HepG2 (cell line): ENCODE data around the gene PHLPP2. TPM values are rescaled to one million over a fixed set of nuclear protein-coding genes. Genes with fewer than 3 reads are reported as not detected.

Experiments
- AGO2 ChIP-seq: fragments of 200-400 bp; formaldehyde crosslinking; optimal IDR thresholded peaks from 2 replicates; pipeline ENCODE3; 2017; ENCODE audit warnings: mild to moderate bottlenecking, low read depth, low read length, moderate library complexity
- FOXJ3 ChIP-seq: sonication (generic); formaldehyde crosslinking; IDR thresholded peaks from 2 replicates; pipeline ENCODE4 v1.4.0; 2020; ENCODE audit warnings: missing genetic modification reagents, mild to moderate bottlenecking, borderline replicate concordance
- GPN1 ChIP-seq: sonication (generic); formaldehyde crosslinking; IDR thresholded peaks from 2 replicates; pipeline ENCODE4 v1.5.1; 2020; ENCODE audit warnings: missing genetic modification reagents, borderline replicate concordance
- HMGA1 ChIP-seq: sonication (generic); formaldehyde crosslinking; conservative IDR thresholded peaks from 2 replicates; pipeline ENCODE4 v1.4.0; 2020; ENCODE audit warnings: missing genetic modification reagents
- ISL2 ChIP-seq: sonication (generic); formaldehyde crosslinking; IDR thresholded peaks from 2 replicates; pipeline ENCODE4 v1.5.0; 2020; ENCODE audit warnings: missing genetic modification reagents
- MLLT10 ChIP-seq: sonication (generic); formaldehyde crosslinking; IDR thresholded peaks from 2 replicates; pipeline ENCODE4 v1.4.0; 2020; ENCODE audit warnings: missing genetic modification reagents
- NFYC ChIP-seq: IDR thresholded peaks from 2 replicates; pipeline ENCODE4 v1.6.1; 2016; ENCODE audit warnings: missing genetic modification reagents, missing compliant biosample characterization
- NKX3-1 ChIP-seq: sonication (generic); formaldehyde crosslinking; IDR thresholded peaks from 2 replicates; pipeline ENCODE4 v1.5.0; 2020; ENCODE audit warnings: missing genetic modification reagents
- ONECUT2 ChIP-seq: sonication (generic); formaldehyde crosslinking; IDR thresholded peaks from 2 replicates; pipeline ENCODE4 v1.4.0; 2020; ENCODE audit warnings: missing genetic modification reagents
- PAXIP1 ChIP-seq: sonication (generic); formaldehyde crosslinking; conservative IDR thresholded peaks from 2 replicates; pipeline ENCODE4 v1.4.0; 2020; ENCODE audit warnings: mild to moderate bottlenecking, missing genetic modification reagents, moderate library complexity
- PBX2 ChIP-seq: IDR thresholded peaks from 2 replicates; pipeline ENCODE4 v1.6.1; 2016; ENCODE audit warnings: control low read depth
- SOX13 ChIP-seq, 3 experiments: fragments of 450-650 bp in 1 of 3; sonication (generic) in 1 of 3; formaldehyde crosslinking in 1 of 3; IDR thresholded peaks in 2 of 3; conservative IDR thresholded peaks in 1 of 3; 2 replicates each; pipeline versions ENCODE4 v1.5.0 to v1.6.1; 2016 to 2020; ENCODE audit warnings: antibody characterized with exemption in 1 of 3, mild to moderate bottlenecking in 1 of 3, missing compliant biosample characterization in 1 of 3, missing genetic modification reagents in 1 of 3, moderate library complexity in 1 of 3
- ZBTB44 ChIP-seq: sonication (generic); formaldehyde crosslinking; IDR thresholded peaks from 2 replicates; pipeline ENCODE4 v1.4.0; 2020; ENCODE audit warnings: missing genetic modification reagents
- ZMYM3 ChIP-seq: sonication (generic); formaldehyde crosslinking; IDR thresholded peaks from 2 replicates; pipeline ENCODE4 v1.5.1; 2020; ENCODE audit warnings: mild to moderate bottlenecking, missing genetic modification reagents
- ZNF446 ChIP-seq: sonication (generic); formaldehyde crosslinking; IDR thresholded peaks from 2 replicates; pipeline ENCODE4 v1.5.0; 2020; ENCODE audit warnings: mild to moderate bottlenecking, missing genetic modification reagents
- ZNF468 ChIP-seq: sonication (generic); formaldehyde crosslinking; IDR thresholded peaks from 2 replicates; pipeline ENCODE4 v1.8.0; 2022; ENCODE audit warnings: mild to moderate bottlenecking, moderate library complexity, missing genetic modification reagents
- ZNF484 ChIP-seq: sonication (generic); formaldehyde crosslinking; IDR thresholded peaks from 2 replicates; pipeline ENCODE4 v1.5.1; 2020; ENCODE audit warnings: mild to moderate bottlenecking, low read depth, missing genetic modification reagents, borderline replicate concordance
- ZNF672 ChIP-seq: sonication (generic); formaldehyde crosslinking; IDR thresholded peaks from 2 replicates; pipeline ENCODE4 v1.8.1; 2022; ENCODE audit warnings: missing genetic modification reagents
- ZSCAN21 ChIP-seq: sonication (generic); formaldehyde crosslinking; IDR thresholded peaks from 2 replicates; pipeline ENCODE4 v1.8.0; 2022; ENCODE audit warnings: mild to moderate bottlenecking, missing genetic modification reagents, moderate library complexity, borderline replicate concordance
- polyA plus RNA-seq, 8 experiments: library from polyadenylated mRNA; depleted of rRNA in 3 of 8; stranded (reverse) in 7 of 8; unstranded in 1 of 8; fragments of >200 nt; fragmentation: Illumina TruSeq in 4 of 8; extraction: Trizol in 4 of 8; gene quantifications; 2 replicates each; pipeline versions ENCODE4 v1.2.1 to v1.2.3, GENCODE V29; 2011 to 2016; ENCODE audit warnings: low read depth in 4 of 8, missing spikeins in 1 of 8, mixed read lengths in 1 of 8; ENCODE audit not compliant: insufficient read depth in 1 of 8
- total RNA-seq, 5 experiments: library from RNA; depleted of rRNA; stranded (reverse); fragments of >200 nt; fragmentation: Illumina TruSeq; extraction: Trizol; gene quantifications; 2 replicates each; pipeline ENCODE4 v1.2.3, GENCODE V29; 2016; ENCODE audit warnings: low read depth in 1 of 5
- TF ChIP-seq, protein P1 (sequence below): sonication (generic); formaldehyde crosslinking; IDR thresholded peaks from 2 replicates; pipeline ENCODE4 v1.5.0; 2020; ENCODE audit warnings: missing genetic modification reagents
- TF ChIP-seq, protein P2 (sequence below): sonication (generic); formaldehyde crosslinking; IDR thresholded peaks from 2 replicates; pipeline ENCODE4 v1.4.0; 2020; ENCODE audit warnings: missing genetic modification reagents

PHLPP2 gene
- total and polyA plus RNA-seq, 2 of the 13 experiments (the other 11 are each of a cell fraction or from before 2014, with no cell fraction given) = 8.9 TPM

GRCh38 chr16:71670537-71670936, 54.0 kb downstream of the PHLPP2 start (continued):
- no peak for TF ChIP-seq ZBTB44 (CRISPR knock-in tag)
- TF ChIP-seq MLLT10 = no peak
- TF ChIP-seq ONECUT2 (CRISPR knock-in tag) = no peak
- no peak for TF ChIP-seq ZNF672
- no peak for TF ChIP-seq NKX3-1
- no peak for TF ChIP-seq GPN1
- TF ChIP-seq SOX13 (IDR thresholded peaks at IDR 0.05) = peak; percentile 68; the same call in 1 of the 2 replicates
- peak in 1 of 2 experiments; percentile 25; a peak in 1 of 4 replicates for TF ChIP-seq SOX13 (CRISPR knock-in tag; conservative IDR thresholded peaks at IDR 0.05 in 1 of 2, IDR thresholded peaks at IDR 0.05 in 1 of 2)
- TF ChIP-seq FOXJ3 (CRISPR knock-in tag) = no peak
- no peak for TF ChIP-seq NFYC (CRISPR knock-in tag)
- no peak for TF ChIP-seq PBX2 (CRISPR knock-in tag)
- TF ChIP-seq PAXIP1 = peak; percentile 90
- 0 out of 2 replicates have a peak, but pooled peaks have one; percentile 20 for TF ChIP-seq ZSCAN21 (CRISPR knock-in tag)
- TF ChIP-seq, protein P1, sequence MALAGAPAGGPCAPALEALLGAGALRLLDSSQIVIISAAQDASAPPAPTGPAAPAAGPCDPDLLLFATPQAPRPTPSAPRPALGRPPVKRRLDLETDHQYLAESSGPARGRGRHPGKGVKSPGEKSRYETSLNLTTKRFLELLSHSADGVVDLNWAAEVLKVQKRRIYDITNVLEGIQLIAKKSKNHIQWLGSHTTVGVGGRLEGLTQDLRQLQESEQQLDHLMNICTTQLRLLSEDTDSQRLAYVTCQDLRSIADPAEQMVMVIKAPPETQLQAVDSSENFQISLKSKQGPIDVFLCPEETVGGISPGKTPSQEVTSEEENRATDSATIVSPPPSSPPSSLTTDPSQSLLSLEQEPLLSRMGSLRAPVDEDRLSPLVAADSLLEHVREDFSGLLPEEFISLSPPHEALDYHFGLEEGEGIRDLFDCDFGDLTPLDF (CRISPR knock-in tag) = no peak
- TF ChIP-seq ZNF468 (CRISPR knock-in tag) = no peak
- no peak for TF ChIP-seq ISL2
- TF ChIP-seq HMGA1 (CRISPR knock-in tag) = no peak
- TF ChIP-seq, protein P2, sequence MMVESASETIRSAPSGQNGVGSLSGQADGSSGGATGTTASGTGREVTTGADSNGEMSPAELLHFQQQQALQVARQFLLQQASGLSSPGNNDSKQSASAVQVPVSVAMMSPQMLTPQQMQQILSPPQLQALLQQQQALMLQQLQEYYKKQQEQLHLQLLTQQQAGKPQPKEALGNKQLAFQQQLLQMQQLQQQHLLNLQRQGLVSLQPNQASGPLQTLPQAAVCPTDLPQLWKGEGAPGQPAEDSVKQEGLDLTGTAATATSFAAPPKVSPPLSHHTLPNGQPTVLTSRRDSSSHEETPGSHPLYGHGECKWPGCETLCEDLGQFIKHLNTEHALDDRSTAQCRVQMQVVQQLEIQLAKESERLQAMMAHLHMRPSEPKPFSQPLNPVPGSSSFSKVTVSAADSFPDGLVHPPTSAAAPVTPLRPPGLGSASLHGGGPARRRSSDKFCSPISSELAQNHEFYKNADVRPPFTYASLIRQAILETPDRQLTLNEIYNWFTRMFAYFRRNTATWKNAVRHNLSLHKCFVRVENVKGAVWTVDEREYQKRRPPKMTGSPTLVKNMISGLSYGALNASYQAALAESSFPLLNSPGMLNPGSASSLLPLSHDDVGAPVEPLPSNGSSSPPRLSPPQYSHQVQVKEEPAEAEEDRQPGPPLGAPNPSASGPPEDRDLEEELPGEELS = peak; percentile 55; the same call in 1 of the 2 replicates
- TF ChIP-seq ZMYM3 (CRISPR knock-in tag) = peak; percentile 63
- no peak for TF ChIP-seq ZNF446
- no peak for TF ChIP-seq ZNF484
- no peak for TF ChIP-seq AGO2
